ENCODE results near the gene BCAT1. TPM values are rescaled to one million over a fixed set of nuclear protein-coding genes. Genes with fewer than 3 reads are reported as not detected.

Gene BCAT1
- total RNA-seq, 1 donor = 453 TPM

- TF ChIP-seq, protein P1, sequence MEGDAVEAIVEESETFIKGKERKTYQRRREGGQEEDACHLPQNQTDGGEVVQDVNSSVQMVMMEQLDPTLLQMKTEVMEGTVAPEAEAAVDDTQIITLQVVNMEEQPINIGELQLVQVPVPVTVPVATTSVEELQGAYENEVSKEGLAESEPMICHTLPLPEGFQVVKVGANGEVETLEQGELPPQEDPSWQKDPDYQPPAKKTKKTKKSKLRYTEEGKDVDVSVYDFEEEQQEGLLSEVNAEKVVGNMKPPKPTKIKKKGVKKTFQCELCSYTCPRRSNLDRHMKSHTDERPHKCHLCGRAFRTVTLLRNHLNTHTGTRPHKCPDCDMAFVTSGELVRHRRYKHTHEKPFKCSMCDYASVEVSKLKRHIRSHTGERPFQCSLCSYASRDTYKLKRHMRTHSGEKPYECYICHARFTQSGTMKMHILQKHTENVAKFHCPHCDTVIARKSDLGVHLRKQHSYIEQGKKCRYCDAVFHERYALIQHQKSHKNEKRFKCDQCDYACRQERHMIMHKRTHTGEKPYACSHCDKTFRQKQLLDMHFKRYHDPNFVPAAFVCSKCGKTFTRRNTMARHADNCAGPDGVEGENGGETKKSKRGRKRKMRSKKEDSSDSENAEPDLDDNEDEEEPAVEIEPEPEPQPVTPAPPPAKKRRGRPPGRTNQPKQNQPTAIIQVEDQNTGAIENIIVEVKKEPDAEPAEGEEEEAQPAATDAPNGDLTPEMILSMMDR (IDR thresholded peaks at IDR 0.05; ENCODE audit: insufficient read depth, low read length) = no peak
- H3K4me3 ChIP-seq (ENCODE audit: low read depth, low read length) = no peak overlapping the region
- no peak for DNase-seq (ENCODE audit: low read depth)
Observed at GRCh38 chr12:24788886-24789285, 160.0 kb downstream of the BCAT1 start.

DNA sequence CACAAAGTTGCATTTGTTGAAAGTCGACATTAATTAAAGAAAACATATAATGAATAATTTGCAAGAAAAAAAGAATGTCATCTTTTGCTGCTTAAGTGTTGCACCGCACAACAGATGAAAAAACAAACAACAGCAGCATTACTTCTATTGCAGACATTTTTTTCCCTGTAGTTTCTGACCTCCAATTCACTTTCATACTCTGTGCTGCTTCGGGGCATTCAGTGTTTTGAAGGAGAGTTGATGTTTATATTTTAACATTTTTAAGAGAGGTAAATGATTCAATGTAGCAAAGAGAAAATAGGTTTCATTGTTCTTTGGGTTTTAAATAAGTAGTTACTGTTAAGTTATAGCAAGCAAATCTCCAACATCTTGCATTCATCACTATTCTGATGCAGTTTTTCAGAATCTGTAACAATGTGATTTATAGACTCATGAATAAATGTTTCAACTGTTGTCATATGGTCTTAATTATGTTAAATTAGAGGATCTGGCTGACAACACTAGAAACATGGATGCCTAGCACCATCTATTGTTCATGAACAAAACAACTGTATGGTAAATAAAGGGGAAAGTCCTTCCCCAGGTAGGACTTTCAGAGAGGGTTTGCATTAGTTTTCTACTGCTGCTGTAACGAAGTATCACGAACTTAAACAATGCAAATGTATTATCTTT is 168.1 kb downstream of the BCAT1 start:
- TF ChIP-seq, protein P1 (IDR thresholded peaks at IDR 0.05; ENCODE audit: insufficient read depth, low read length) = no peak
- DNase-seq (ENCODE audit: low read depth) = peak; percentile 53
- no peak overlapping the region for H3K4me3 ChIP-seq (ENCODE audit: low read depth, low read length)

DNA sequence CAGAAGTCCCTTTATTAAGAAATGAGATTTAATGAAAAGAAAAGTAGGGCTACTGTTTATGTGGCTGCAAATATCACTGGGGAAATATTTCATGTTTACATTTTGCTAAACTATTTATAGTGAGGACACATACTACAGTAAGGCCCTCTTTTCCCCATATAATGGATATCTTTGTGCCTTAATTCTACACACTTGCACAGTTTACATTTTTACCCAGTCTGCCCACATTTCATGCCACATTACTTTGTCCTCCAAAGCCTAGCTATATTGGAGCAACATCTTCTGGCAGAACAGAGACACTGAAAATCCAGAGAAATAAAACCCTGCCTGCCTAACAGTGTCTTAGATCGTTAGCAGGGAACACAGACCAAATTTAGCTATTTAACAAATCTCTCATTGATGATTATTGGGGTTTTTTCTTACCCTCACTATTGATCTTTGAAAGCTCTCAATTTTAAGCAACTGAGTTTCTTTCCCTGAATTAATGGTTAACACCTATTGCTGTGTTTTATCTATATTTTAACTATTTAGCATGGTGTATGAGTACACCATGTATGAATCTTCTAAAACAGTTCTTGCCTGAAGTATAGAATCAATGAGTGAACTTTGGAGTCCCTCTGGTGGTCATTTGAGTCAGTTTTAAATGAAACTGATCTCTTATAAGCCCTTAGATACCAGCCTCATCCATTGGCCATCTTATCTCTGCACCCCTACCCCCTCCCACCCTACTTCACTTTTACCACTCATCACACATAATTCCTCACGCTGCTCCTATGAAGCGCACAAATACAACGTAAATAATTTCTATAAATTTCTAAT is 170.2 kb downstream of the BCAT1 start:
- no peak overlapping the region for H3K4me3 ChIP-seq (ENCODE audit: low read depth, low read length)
- peak; percentile 73 for DNase-seq (ENCODE audit: low read depth)
- TF ChIP-seq, protein P1 (IDR thresholded peaks at IDR 0.05; ENCODE audit: insufficient read depth, low read length) = peak; percentile 53

GRCh38 chr12:24777359-24777758 is 171.5 kb downstream of the BCAT1 start:
- TF ChIP-seq, protein P1 (IDR thresholded peaks at IDR 0.05; ENCODE audit: insufficient read depth, low read length) = no peak
- no peak for DNase-seq (ENCODE audit: low read depth)
- no peak overlapping the region for H3K4me3 ChIP-seq (ENCODE audit: low read depth, low read length)

- peak; percentile 37 for DNase-seq (ENCODE audit: low read depth)
- TF ChIP-seq, protein P1 (IDR thresholded peaks at IDR 0.05; ENCODE audit: insufficient read depth, low read length) = no peak
- no peak overlapping the region for H3K4me3 ChIP-seq (ENCODE audit: low read depth, low read length)
Observed at GRCh38 chr12:24776861-24777260, 172.0 kb downstream of the BCAT1 start.

DNA sequence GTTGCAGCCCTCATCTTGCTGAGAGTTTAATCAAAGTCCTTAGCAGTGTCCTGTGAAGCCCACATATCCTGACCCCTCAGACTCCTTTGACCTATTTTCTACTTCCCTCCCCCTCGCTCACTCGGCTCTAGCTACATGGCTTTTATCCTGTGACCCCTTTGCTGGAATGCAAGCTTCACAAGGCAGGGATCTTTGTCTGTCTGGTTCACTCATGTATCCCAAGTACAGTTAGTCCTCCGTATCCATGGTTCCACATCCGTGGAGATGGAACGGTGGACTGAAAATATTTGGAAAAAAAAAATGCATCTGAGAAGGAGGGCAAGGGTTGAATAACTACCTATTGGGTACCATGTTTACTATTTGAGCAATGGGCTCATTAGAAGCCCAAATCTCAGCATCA is 173.8 kb downstream of the BCAT1 start:
- H3K4me3 ChIP-seq (ENCODE audit: low read depth, low read length) = no peak overlapping the region
- no peak for DNase-seq (ENCODE audit: low read depth)
- TF ChIP-seq, protein P1 (IDR thresholded peaks at IDR 0.05; ENCODE audit: insufficient read depth, low read length) = no peak
